LoVo (cell line): ENCODE data around the gene PBX3.

Experiments used
- DNase-seq: peaks from one replicate; pipeline ENCODE4 v3.0.0-alpha.2; 2016; ENCODE audit warnings: low spot score

Gene PBX3

DNA sequence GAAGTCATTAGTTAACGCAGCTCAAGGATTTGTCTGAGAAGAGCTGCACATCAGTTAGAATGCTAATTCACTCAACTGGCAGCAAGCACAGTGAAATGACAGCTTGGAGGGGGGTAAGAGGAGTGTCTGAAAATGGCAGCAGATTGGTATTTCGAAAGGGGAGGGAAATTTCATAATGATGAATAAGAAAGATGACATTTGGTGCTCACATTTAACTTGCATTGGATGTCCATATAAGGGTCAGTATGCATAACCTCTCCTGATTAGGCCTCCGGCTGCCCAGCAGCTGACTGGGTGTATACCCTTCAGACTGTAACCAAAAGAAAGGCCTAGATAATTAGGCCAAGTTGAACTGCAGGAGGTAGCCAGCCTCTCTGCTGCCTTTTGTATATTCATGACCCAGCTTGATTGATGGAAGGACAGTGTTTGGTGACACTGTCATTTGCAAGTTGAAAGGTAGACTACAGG is 131.0 kb downstream of the PBX3 start:
- DNase-seq, result no peak

GRCh38 chr9:125881042-125881441 is 133.9 kb downstream of the PBX3 start:
- no peak for DNase-seq

DNA sequence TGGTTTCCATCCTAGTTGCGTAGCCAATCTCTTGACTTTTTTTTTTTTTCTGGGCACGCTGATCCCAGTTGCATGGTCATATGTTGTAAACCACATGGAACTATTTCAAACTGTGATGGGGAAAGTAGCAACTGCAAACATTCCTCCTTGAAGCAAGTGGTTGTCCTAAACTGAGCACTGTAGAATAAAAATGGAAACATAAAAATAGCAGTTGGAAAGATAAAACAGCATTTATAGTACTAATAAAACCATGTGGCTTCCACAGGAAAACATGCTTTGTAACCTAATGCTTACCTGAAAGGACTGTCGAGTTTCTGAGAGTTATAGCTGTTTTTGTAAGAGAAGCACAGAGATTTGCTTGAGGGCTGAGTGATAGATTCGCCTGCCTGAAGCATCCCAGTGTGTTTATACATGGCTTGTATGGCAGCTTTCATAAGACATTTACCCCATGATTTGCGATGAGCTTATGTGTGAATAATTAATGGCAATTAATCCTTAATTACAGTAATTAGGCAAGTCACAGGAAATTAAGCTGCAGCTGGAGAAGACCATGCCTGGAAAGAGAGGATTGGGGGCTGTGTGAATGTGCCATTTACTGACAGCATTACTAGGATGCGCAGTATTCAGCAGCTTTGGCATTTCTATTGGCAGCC is 136.5 kb downstream of the PBX3 start:
- no peak for DNase-seq

DNA sequence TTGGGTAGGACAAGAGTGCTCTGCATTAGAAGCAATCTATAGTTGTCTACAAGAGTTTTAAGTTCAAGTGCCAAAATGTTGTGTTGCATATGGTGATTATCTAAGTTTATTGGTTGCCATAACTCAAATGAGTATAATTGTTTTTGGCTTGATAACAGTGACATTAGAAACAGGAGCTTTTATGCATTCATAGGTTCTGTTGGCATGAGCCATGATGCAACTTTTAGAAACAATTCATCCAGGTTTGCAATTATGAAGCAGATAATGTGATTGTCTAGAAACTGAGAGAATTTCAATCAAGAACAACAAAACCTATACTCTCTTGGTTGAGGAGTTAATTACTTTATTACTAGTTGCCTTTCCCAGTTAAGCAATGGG is 137.0 kb downstream of the PBX3 start:
- no peak for DNase-seq

GRCh38 chr9:125885405-125886034 is 138.3 kb downstream of the PBX3 start:
- DNase-seq, result no peak

- DNase-seq, result no peak
These were observed 139.2 kb downstream of the PBX3 start for GRCh38 chr9:125886365-125886764.

DNA sequence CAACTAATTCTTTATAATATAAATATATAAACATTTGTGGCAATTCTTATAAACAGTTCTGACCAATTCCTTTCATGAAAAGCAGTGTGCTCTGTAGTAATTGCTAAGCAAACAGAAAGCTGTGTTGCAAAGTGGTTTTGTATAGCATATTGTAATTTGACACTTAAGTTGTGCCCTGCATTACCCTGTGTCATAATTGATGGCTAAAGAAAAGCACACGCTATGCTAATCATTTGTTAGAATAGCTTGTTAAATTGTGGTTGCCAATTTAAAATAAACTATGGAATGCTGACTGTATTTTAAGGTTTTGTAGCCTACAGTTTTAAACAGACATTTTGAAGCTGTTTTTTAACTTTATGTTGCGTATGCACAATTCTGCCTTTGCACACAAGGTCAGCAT is 140.0 kb downstream of the PBX3 start:
- no peak for DNase-seq

DNA sequence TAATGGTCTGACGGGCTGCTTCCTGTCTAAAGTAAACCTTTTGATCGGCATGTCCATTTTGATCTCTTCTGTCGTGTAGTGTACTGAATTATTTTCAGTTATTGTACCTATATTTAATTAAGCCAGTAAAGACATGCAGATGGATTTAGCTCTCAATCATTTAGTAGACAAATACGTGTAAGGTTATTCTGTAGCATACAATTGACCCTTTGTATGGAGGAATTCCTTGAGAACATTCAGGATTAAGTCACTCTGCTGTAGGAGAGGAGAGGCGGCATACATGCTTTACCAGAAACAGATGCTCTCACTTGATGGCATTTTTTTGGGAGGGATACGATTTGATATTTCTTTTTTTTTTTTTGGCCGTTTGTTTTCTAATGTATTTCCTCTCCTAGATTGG is 141.0 kb downstream of the PBX3 start:
- no peak for DNase-seq

- no peak for DNase-seq
These were observed 141.9 kb downstream of the PBX3 start for GRCh38 chr9:125889112-125889475.

GRCh38 chr9:125889476-125890419 is 142.6 kb downstream of the PBX3 start:
- DNase-seq, result peak; percentile 18

DNA sequence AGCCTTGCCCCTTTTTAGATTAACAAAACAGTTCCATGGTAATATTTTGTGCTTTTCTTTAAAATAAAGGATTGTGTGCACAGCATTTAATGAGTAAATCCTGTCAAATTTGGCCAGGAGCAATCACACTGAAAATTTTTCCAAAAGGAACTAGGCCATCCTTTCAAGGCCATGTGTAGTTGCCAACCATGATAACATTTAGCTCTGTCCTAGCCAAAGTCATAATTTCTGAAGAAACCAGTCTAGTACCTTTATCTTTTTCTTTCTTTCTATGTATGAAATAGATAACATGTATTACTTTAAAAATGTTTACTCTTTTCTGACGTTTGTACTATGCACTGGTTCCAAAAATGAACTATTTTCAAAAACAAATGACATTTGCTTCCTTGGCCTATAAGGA is 143.7 kb downstream of the PBX3 start:
- DNase-seq, result no peak

DNA sequence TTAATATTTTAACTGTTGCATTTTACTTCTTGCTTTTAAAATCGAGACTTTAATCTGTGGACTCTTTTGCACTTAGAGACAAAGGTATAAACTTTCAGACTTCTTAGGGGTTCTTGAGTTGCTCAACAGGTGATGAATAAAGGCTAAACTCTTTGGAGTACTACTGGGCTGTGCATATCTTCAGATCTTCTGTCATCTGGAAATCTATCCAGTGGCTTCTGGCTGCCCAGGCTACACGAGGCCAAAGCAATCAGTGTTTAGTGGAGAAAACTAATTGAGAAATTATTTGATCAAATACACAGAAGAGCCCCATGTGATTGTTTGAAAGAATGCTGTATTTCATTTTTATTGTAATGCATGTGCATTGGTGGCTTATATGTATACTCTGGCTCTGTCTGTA is 146.1 kb downstream of the PBX3 start:
- no peak for DNase-seq

GRCh38 chr9:125894566-125894965 is 147.4 kb downstream of the PBX3 start:
- DNase-seq, result peak; percentile 18

DNA sequence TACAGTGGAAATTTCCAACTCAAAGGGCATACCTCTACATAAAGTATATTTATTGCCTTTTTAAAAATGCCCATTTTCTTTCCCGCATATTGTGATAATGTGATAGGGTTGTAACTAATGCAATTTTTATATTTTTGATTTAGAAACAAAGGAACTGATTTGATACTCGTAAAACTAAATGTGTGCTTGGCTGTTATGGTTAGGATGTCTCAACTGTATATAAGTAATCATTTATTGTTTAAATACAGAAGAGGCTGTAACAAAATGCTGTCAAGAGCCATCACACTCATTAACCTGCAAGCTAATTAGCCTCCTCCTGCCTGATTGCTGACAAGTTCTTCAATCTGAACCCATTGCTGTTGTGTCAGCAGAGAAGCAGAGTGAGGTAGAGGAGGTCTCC is 149.2 kb downstream of the PBX3 start:
- no peak for DNase-seq

DNA sequence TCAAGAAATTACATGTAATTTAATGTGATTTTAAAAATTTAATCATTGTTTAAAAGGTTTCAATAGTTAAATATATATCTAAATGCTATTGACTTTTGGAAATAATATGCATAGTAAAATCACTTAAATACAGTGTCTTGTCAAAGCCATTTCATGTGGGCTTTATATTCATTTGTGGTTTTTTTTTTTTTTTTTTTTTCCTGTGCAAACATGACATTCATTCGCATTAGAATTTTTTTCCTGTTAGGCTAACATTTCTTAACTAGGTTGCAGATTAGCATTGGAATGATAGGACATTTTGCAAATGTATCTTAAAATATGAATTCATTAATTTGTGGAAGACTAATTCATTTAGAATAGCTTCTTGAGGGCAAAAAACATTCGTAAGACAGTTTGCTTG is 149.8 kb downstream of the PBX3 start:
- no peak for DNase-seq

GRCh38 chr9:125897481-125897880 is 150.3 kb downstream of the PBX3 start:
- DNase-seq, result no peak

GRCh38 chr9:125902214-125902613 is 155.0 kb downstream of the PBX3 start:
- no peak for DNase-seq

GRCh38 chr9:125902831-125903512 is 155.8 kb downstream of the PBX3 start:
- no peak for DNase-seq

DNA sequence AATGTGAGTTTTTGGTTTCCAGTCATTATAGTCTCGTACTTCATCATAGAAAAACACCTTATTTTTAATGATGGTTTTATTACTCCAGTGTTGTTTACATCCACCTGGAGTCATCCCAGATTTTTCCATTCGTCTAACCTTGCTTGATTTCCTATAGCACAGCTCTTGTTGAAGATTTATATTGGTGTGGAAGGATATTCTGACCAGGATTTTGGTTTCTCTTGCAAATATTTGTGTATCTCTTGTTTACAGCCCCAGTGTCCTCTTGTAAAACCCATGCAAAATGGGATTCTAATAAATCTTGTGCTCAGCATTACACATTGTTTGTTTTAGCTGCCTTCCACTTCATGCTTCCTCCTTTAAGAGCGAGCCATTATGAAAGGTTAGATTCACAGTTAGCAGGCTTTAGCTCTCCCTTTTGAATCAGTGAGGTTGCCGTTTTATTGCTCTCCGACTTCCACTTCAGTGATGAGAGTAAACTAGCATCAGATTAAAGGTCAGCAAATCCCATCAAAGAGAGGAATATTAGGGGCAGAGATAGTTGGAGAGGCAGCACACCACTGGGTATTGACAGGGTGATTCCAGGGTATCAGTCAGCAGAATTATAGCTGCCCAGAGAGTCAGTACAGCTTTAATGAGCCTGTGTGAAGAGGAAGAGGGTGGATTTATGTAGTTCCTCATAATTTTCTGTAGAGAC is 157.1 kb downstream of the PBX3 start:
- peak; percentile 34 for DNase-seq

DNA sequence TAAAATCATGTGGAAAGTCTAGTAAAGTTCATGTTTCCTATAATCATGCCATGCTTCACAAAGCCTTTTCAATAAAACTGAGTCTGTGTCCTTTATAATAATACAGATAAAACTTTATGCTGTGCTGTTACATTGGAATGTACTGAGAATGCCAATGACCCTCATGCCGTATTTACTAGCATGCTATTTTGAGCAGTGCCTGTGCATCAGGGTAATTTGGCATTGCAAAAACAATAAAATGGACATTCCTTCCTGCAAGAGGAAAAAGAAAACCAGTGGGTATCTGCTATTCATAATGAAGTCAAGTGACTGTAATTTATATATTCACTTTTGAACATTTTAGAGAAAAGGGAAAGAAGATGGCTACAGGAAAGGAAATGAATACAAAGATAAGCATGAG is 159.0 kb downstream of the PBX3 start:
- DNase-seq, result no peak

DNA sequence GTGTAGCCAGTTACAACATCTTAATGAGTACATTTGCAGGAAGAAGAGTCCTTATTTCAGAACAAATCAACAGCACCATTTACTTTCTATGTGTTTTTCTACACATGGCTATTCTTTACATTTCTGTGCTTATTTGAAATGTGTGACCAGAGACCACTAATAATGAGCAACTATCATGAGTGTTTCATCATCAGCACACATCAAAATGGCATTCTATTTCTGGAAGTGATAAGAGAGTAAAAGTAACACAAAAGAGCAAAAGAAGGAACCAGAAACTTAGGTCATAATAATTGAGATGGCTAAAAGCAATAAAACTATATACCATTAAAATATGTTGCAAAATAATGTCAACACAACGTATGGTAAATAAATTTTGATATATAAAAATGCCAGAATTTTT is 159.7 kb downstream of the PBX3 start:
- no peak for DNase-seq

- DNase-seq, result no peak
These were observed 161.0 kb downstream of the PBX3 start for GRCh38 chr9:125908136-125908535.
